Measurements from ENCODE around the gene MTHFD1L.
A peak's percentile ranks its signal among the peaks of the same experiment; 100 is the strongest.

The MTHFD1L gene

GRCh38 chr6:150959166-150959565, 93.7 kb downstream of the MTHFD1L start:
- H3K4me1 ChIP-seq (ENCODE audit: control insufficient read depth, low read length) = no peaks in the 10 kb centered on the region; the same call in 1 of the 2 replicates
- no peak overlapping the region for H3K27ac ChIP-seq (ENCODE audit: low read depth, low read length)
- H4K20me1 ChIP-seq (ENCODE audit: control insufficient read depth, insufficient read depth, low read depth, low read length) = no peaks in the 10 kb centered on the region
- TF ChIP-seq EZH2phosphoT487 (IDR thresholded peaks at IDR 0.05; ENCODE audit: borderline replicate concordance, low read length) (no peak), CTCF (IDR thresholded peaks at IDR 0.05; ENCODE audit: low read depth, low read length, poor library complexity, severe bottlenecking) (no peak)
- no peak overlapping the region for H3K4me2 ChIP-seq (ENCODE audit: low read length)
- H3K27me3 ChIP-seq (ENCODE audit: control insufficient read depth, low read length) = no peaks in the 10 kb centered on the region
- H3K79me2 ChIP-seq (ENCODE audit: control insufficient read depth, low read length) = no peaks in the 10 kb centered on the region
- H3K36me3 ChIP-seq (ENCODE audit: control insufficient read depth, low read length) = peaks cover 67% of the 10 kb centered on the region
- H3K9me3 ChIP-seq (ENCODE audit: control insufficient read depth, insufficient read depth, low read length) = no peaks in the 10 kb centered on the region
- no peaks in the 10 kb centered on the region for H3F3A ChIP-seq (ENCODE audit: control insufficient read depth, insufficient read depth)
- H3K9me2 ChIP-seq (replicated peaks; ENCODE audit: control insufficient read depth, low read length) = no peaks in the 10 kb centered on the region
- no peak overlapping the region for H3K4me3 ChIP-seq (ENCODE audit: low read length)

DNA sequence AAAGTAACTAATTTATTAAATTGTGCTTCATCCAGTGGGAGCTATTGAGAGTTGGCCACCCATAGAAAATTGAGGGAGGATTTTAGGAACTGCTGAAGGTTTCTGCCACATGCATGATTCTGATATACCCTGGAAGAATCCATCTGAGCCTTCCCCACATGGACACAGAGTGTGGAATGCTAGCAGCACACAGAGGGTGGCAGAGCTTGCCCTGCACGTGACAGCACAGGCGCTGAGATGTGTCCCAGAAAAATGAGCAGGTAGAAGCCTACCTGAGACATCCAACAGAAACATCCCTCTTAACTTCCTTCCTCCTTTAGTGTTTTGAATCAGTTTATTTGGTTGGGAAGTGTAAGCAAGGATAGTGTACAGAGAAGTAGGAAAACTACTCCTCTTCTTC, 96.9 kb downstream of the MTHFD1L start:
- TF ChIP-seq CTCF (IDR thresholded peaks at IDR 0.05; ENCODE audit: low read depth, low read length, poor library complexity, severe bottlenecking) = no peak
- no peak for TF ChIP-seq EZH2phosphoT487 (IDR thresholded peaks at IDR 0.05; ENCODE audit: borderline replicate concordance, low read length)
- H3K9me2 ChIP-seq (replicated peaks; ENCODE audit: control insufficient read depth, low read length) = no peaks in the 10 kb centered on the region
- no peaks in the 10 kb centered on the region for H4K20me1 ChIP-seq (ENCODE audit: control insufficient read depth, insufficient read depth, low read depth, low read length)
- H3K4me3 ChIP-seq (ENCODE audit: low read length) = no peak overlapping the region
- H3K27me3 ChIP-seq (ENCODE audit: control insufficient read depth, low read length) = no peaks in the 10 kb centered on the region
- peaks cover 62% of the 10 kb centered on the region for H3K36me3 ChIP-seq (ENCODE audit: control insufficient read depth, low read length)
- no peak overlapping the region for H3K27ac ChIP-seq (ENCODE audit: low read depth, low read length)
- H3K4me2 ChIP-seq (ENCODE audit: low read length) = no peak overlapping the region
- peaks cover 29% of the 10 kb centered on the region for H3K4me1 ChIP-seq (ENCODE audit: control insufficient read depth, low read length)
- no peaks in the 10 kb centered on the region for H3F3A ChIP-seq (ENCODE audit: control insufficient read depth, insufficient read depth)
- H3K9me3 ChIP-seq (ENCODE audit: control insufficient read depth, insufficient read depth, low read length) = no peaks in the 10 kb centered on the region
- H3K79me2 ChIP-seq (ENCODE audit: control insufficient read depth, low read length) = no peaks in the 10 kb centered on the region

- no peak overlapping the region for H3K4me3 ChIP-seq (ENCODE audit: low read length)
Measured at GRCh38 chr6:150964765-150965164, 99.3 kb downstream of the MTHFD1L start.

More at GRCh38 chr6:150964765-150965164, 99.3 kb downstream of the MTHFD1L start:
- H3F3A ChIP-seq (ENCODE audit: control insufficient read depth, insufficient read depth) = no peaks in the 10 kb centered on the region
- no peaks in the 10 kb centered on the region for H3K79me2 ChIP-seq (ENCODE audit: control insufficient read depth, low read length)
- no peak overlapping the region for H3K27ac ChIP-seq (ENCODE audit: low read depth, low read length)
- H3K27me3 ChIP-seq (ENCODE audit: control insufficient read depth, low read length) = no peaks in the 10 kb centered on the region
- H3K4me1 ChIP-seq (ENCODE audit: control insufficient read depth, low read length) = peaks cover 29% of the 10 kb centered on the region
- no peaks in the 10 kb centered on the region for H3K9me2 ChIP-seq (replicated peaks; ENCODE audit: control insufficient read depth, low read length)
- no peaks in the 10 kb centered on the region for H4K20me1 ChIP-seq (ENCODE audit: control insufficient read depth, insufficient read depth, low read depth, low read length)
- no peaks in the 10 kb centered on the region for H3K9me3 ChIP-seq (ENCODE audit: control insufficient read depth, insufficient read depth, low read length)
- H3K4me2 ChIP-seq (ENCODE audit: low read length) = no peak overlapping the region
- H3K36me3 ChIP-seq (ENCODE audit: control insufficient read depth, low read length) = peaks cover 50% of the 10 kb centered on the region
- TF ChIP-seq CTCF (IDR thresholded peaks at IDR 0.05; ENCODE audit: low read depth, low read length, poor library complexity, severe bottlenecking) (peak; percentile 30), EZH2phosphoT487 (IDR thresholded peaks at IDR 0.05; ENCODE audit: borderline replicate concordance, low read length) (no peak)

Measured in DOHH2 (cell line).